Activated CD8-positive, alpha-beta T cell treated with anti-CD3 and anti-CD28 coated beads for 36 hours (primary cell): ENCODE results near the gene PAIP1. TPM values are rescaled to one million over a fixed set of nuclear protein-coding genes. Genes with fewer than 3 reads are reported as not detected.

ENCODE experiments used
- ATAC-seq: fragments of 200-7000 bp; cut with Tn5 transposase; one replicate; pipeline ENCODE4 v1.10.0; 2021; ENCODE audit warnings: mild to moderate bottlenecking, moderate library complexity
- CTCF ChIA-PET: fragments of 350-600 bp; sonication (Branson Sonifier 250); formaldehyde crosslinking; loops from one replicate; lab custom pipeline; 2021; ENCODE audit warnings: antibody characterized with exemption; lab: Charles Lee
- POLR2A ChIA-PET: fragments of 350-600 bp; sonication (Branson Sonifier 250); formaldehyde crosslinking; loops from one replicate; lab custom pipeline; 2021; ENCODE audit warnings: antibody characterized with exemption; lab: Charles Lee
- DNase-seq: peaks from one replicate; pipeline ENCODE4 v3.0.0-alpha.2; 2020
- H3K27ac Mint-ChIP-seq: one replicate; pipeline ENCODE4 v1.8.0; 2021; ENCODE audit warnings: mild to moderate bottlenecking, mixed read lengths
- H3K27me3 Mint-ChIP-seq: one replicate; pipeline ENCODE4 v1.8.0; 2021; ENCODE audit warnings: mixed read lengths
- H3K36me3 Mint-ChIP-seq: one replicate; pipeline ENCODE4 v1.8.0; 2021; ENCODE audit warnings: low read depth, mixed read lengths
- H3K4me1 Mint-ChIP-seq: one replicate; pipeline ENCODE4 v1.8.0; 2021; ENCODE audit warnings: low read depth, mixed read lengths
- H3K4me3 Mint-ChIP-seq: one replicate; pipeline ENCODE4 v1.8.0; 2021; ENCODE audit warnings: mild to moderate bottlenecking, moderate library complexity, mixed read lengths
- H3K9me3 Mint-ChIP-seq: one replicate; pipeline ENCODE4 v1.8.0; 2021; ENCODE audit warnings: mixed read lengths
- CTCF ChIP-seq: fragments of 200-600 bp; IDR thresholded peaks from one replicate; pipeline ENCODE4 v1.8.0; 2022; ENCODE audit warnings: antibody characterized with exemption, mild to moderate bottlenecking
- intact Hi-C: fragments of 100-400 bp; cut with micrococcal nuclease; formaldehyde crosslinking; loops from one replicate; pipeline ENCODE4 v1.10.0; 2022
- total RNA-seq, 2 experiments: library from RNA; stranded (reverse); gene quantifications; one replicate each; pipeline ENCODE4 v1.2.3, GENCODE V29; 2021

PAIP1 gene
- total RNA-seq, 2 experiments from 2014 or later = 43.6 to 44.6 TPM

- peaks cover 40% of the 10 kb centered on the region for H3K36me3 Mint-ChIP-seq
- no peak for DNase-seq
- intact Hi-C loops = no loop called here
- H3K27me3 Mint-ChIP-seq = no peaks in the 10 kb centered on the region
- no peak for TF ChIP-seq CTCF
- H3K9me3 Mint-ChIP-seq = no peaks in the 10 kb centered on the region
- ChIA-PET CTCF (interaction anchor here (0.6 kb wide), 1 partner anchor 10 kb away, joined by 3 read pairs; no protein-coding TSS in a partner anchor), POLR2A (no interaction called here)
- no peak overlapping the region for H3K27ac Mint-ChIP-seq
- no peak for ATAC-seq
- peaks cover 9% of the 10 kb centered on the region for H3K4me1 Mint-ChIP-seq
- H3K4me3 Mint-ChIP-seq = no peak overlapping the region
Observed at GRCh38 chr5:43530648-43531047, 26.2 kb downstream of the PAIP1 start.

- ATAC-seq = no peak
- CTCF ChIA-PET = interaction anchor here (1.2 kb wide), 1 partner anchor 39 kb away, joined by 3 read pairs; no protein-coding TSS in a partner anchor
Observed at GRCh38 chr5:43523662-43524072, 33.2 kb downstream of the PAIP1 start.

GRCh38 chr5:43520615-43521014, 36.3 kb downstream of the PAIP1 start:
- Mint-ChIP-seq H3K4me1 (peaks cover 5% of the 10 kb centered on the region), H3K9me3 (no peaks in the 10 kb centered on the region), H3K27me3 (no peaks in the 10 kb centered on the region), H3K27ac (no peak overlapping the region), H3K4me3 (no peak overlapping the region), H3K36me3 (peaks cover 23% of the 10 kb centered on the region)
- no peak for TF ChIP-seq CTCF
- CTCF ChIA-PET = interaction anchor here (1.1 to 1.6 kb wide), 2 partner anchors 8 to 36 kb away, joined by 3 read pairs; no protein-coding TSS in a partner anchor
- intact Hi-C loops = no loop called here
- POLR2A ChIA-PET = no interaction called here
- ATAC-seq (no peak), DNase-seq (no peak)

More at GRCh38 chr5:43523662-43524072, 33.2 kb downstream of the PAIP1 start:
- POLR2A ChIA-PET = interaction anchor here (0.5 to 0.6 kb wide), 2 partner anchors 21 to 1510 kb away, joined by 3 to 4 read pairs; no protein-coding TSS in a partner anchor
- intact Hi-C loops = no loop called here
- no peak for DNase-seq
- Mint-ChIP-seq H3K36me3 (peaks cover 33% of the 10 kb centered on the region), H3K4me3 (no peak overlapping the region), H3K27ac (no peak overlapping the region), H3K9me3 (no peaks in the 10 kb centered on the region), H3K27me3 (no peaks in the 10 kb centered on the region), H3K4me1 (no peaks in the 10 kb centered on the region)
- TF ChIP-seq CTCF = no peak

- no peak for DNase-seq
- peak overlapping the region; percentile 97 for H3K27ac Mint-ChIP-seq
- H3K36me3 Mint-ChIP-seq = peaks cover 16% of the 10 kb centered on the region
- no peak for TF ChIP-seq CTCF
- ChIA-PET CTCF (interaction anchor here (1.1 to 2.7 kb wide), 2 partner anchors 31 to 34 kb away, joined by 3 to 18 read pairs; partner anchors contain the start of gene TMEM267), POLR2A (interaction anchor here (0.9 to 1.3 kb wide), 4 partner anchors 28 to 395 kb away, joined by 3 to 13 read pairs (median 3); partner anchors contain the start of genes TMEM267 and ZNF131)
- no peak for ATAC-seq
- H3K4me1 Mint-ChIP-seq = peaks cover 25% of the 10 kb centered on the region
- peak overlapping the region; percentile 85 for H3K4me3 Mint-ChIP-seq
- H3K27me3 Mint-ChIP-seq = no peaks in the 10 kb centered on the region
- no peaks in the 10 kb centered on the region for H3K9me3 Mint-ChIP-seq
- intact Hi-C loops = no loop called here
Observed at GRCh38 chr5:43515678-43516048, 41.2 kb downstream of the PAIP1 start.
